Ectodermal cell (in vitro differentiated cells): ENCODE results near the gene IGIP. TPM values are rescaled to one million over a fixed set of nuclear protein-coding genes. Genes with fewer than 3 reads are reported as not detected.

Source experiments
- H3K27ac ChIP-seq: 2 replicates; pipeline ENCODE4 v1.7.0; 2013; ENCODE audit warnings: mild to moderate bottlenecking, low read depth, low read length; ENCODE audit not compliant: insufficient read depth, poor library complexity, severe bottlenecking
- H3K27me3 ChIP-seq: 2 replicates; pipeline ENCODE4 v1.7.0; 2013; ENCODE audit warnings: mild to moderate bottlenecking, low read length; ENCODE audit not compliant: insufficient read depth, control insufficient read depth, poor library complexity, severe bottlenecking
- H3K36me3 ChIP-seq: one replicate; pipeline ENCODE4 v1.7.0; 2013; ENCODE audit warnings: low read length; ENCODE audit not compliant: control insufficient read depth, insufficient read depth
- H3K4me1 ChIP-seq: one replicate; pipeline ENCODE4 v1.7.0; 2013; ENCODE audit warnings: low read length; ENCODE audit not compliant: control insufficient read depth, insufficient read depth
- H3K4me3 ChIP-seq: 2 replicates; pipeline ENCODE4 v1.7.0; 2013; ENCODE audit warnings: low read depth, low read length, control low read depth; ENCODE audit not compliant: insufficient read depth
- H3K9me3 ChIP-seq: 2 replicates; pipeline ENCODE4 v1.7.0; 2013; ENCODE audit warnings: mild to moderate bottlenecking, low read length, moderate library complexity; ENCODE audit not compliant: control insufficient read depth
- WGBS, 2 experiments: methylation state at CpG; one replicate each; pipeline ENCODE4 v1.1.7; 2013; ENCODE audit warnings: missing lambda C conversion rate in 2 of 2; 5-methylcytosine and 5-hydroxymethylcytosine counted together
- polyA plus RNA-seq, 4 experiments: library from polyadenylated mRNA; stranded (reverse); fragments of 50-300 nt; gene quantifications; one replicate each; pipeline ENCODE4 v1.2.3, GENCODE V29; 2013

The IGIP gene
- polyA plus RNA-seq (2013, experiment 1 of 4): 0.59 TPM
- 1.00 TPM for polyA plus RNA-seq (2013, experiment 2 of 4)
- 0.43 TPM for polyA plus RNA-seq (2013, experiment 3 of 4)
- 0.69 TPM for polyA plus RNA-seq (2013, experiment 4 of 4)

- Histone ChIP-seq H3K9me3 (no peaks in the 10 kb centered on the region), H3K27me3 (peaks cover 3% of the 10 kb centered on the region), H3K4me1 (no peaks in the 10 kb centered on the region), H3K36me3 (no peaks in the 10 kb centered on the region), H3K27ac (no peak within 1 kb of the TSS), H3K4me3 (no peak within 1 kb of the TSS)
- 96 to 100% methylated on average over 1 to 2 of the region's 4 CpGs for WGBS, 2 experiments
Measured at GRCh38 chr5:140125637-140126036, at the start of gene IGIP. Gene IGIP (plus strand): TSS chr5:140125937. CDS start chr5:140128477, 2,540 bp downstream.

- Histone ChIP-seq H3K9me3 (no peaks in the 10 kb centered on the region), H3K4me3 (no peak overlapping the region), H3K36me3 (no peaks in the 10 kb centered on the region), H3K27ac (no peak overlapping the region), H3K27me3 (peaks cover 11% of the 10 kb centered on the region), H3K4me1 (no peaks in the 10 kb centered on the region)
- WGBS, 2 experiments: 93 to 100% methylated on average over 1 of the region's 1 CpG
Measured at GRCh38 chr5:140076142-140076541, 49.6 kb upstream of the IGIP start.

- Histone ChIP-seq H3K27ac (no peak overlapping the region), H3K36me3 (no peaks in the 10 kb centered on the region), H3K27me3 (peaks cover 11% of the 10 kb centered on the region), H3K9me3 (no peaks in the 10 kb centered on the region), H3K4me3 (no peak overlapping the region), H3K4me1 (no peaks in the 10 kb centered on the region)
- WGBS, 2 experiments: 71 to 84% methylated on average over 1 to 2 of the region's 2 CpGs
Measured at GRCh38 chr5:140076788-140077187, 48.9 kb upstream of the IGIP start.

- 87 to 94% methylated on average over 1 of the region's 1 CpG for WGBS, 2 experiments
- H3K27me3 ChIP-seq: peaks cover 21% of the 10 kb centered on the region
- H3K9me3 ChIP-seq: no peaks in the 10 kb centered on the region
- H3K4me1 ChIP-seq: no peaks in the 10 kb centered on the region
- H3K36me3 ChIP-seq: no peaks in the 10 kb centered on the region
- H3K27ac ChIP-seq: no peak overlapping the region
- H3K4me3 ChIP-seq: no peak overlapping the region
Measured at GRCh38 chr5:140083120-140083519, 42.6 kb upstream of the IGIP start.

- Histone ChIP-seq H3K36me3 (no peaks in the 10 kb centered on the region), H3K4me3 (no peak overlapping the region), H3K9me3 (no peaks in the 10 kb centered on the region), H3K4me1 (no peaks in the 10 kb centered on the region), H3K27me3 (peaks cover 21% of the 10 kb centered on the region), H3K27ac (no peak overlapping the region)
- 83 to 100% methylated on average over 1 of the region's 1 CpG for WGBS, 2 experiments
Measured at GRCh38 chr5:140083650-140084049, 42.1 kb upstream of the IGIP start.

GRCh38 chr5:140084541-140084940 is 41.2 kb upstream of the IGIP start:
- Histone ChIP-seq H3K4me1 (no peaks in the 10 kb centered on the region), H3K27ac (no peak overlapping the region), H3K36me3 (no peaks in the 10 kb centered on the region), H3K4me3 (no peak overlapping the region), H3K9me3 (no peaks in the 10 kb centered on the region), H3K27me3 (peaks cover 21% of the 10 kb centered on the region)
- WGBS, 2 experiments: 59 to 63% methylated on average over 4 of the region's 4 CpGs

- Histone ChIP-seq H3K27ac (no peak overlapping the region), H3K27me3 (peaks cover 10% of the 10 kb centered on the region)
- WGBS, 2 experiments: 100% methylated on average over 1 of the region's 1 CpG; no CpG with 5 or more reads in 1 of the 2 experiments
Measured at GRCh38 chr5:140090251-140090650, 35.5 kb upstream of the IGIP start.

GRCh38 chr5:140093179-140093578 is 32.6 kb upstream of the IGIP start:
- Histone ChIP-seq H3K4me1 (no peaks in the 10 kb centered on the region), H3K9me3 (no peaks in the 10 kb centered on the region), H3K27me3 (peaks cover 10% of the 10 kb centered on the region), H3K4me3 (no peak overlapping the region), H3K27ac (no peak overlapping the region), H3K36me3 (no peaks in the 10 kb centered on the region)
- 67% methylated on average over 1 of the region's 1 CpG; no CpG with 5 or more reads in 1 of the 2 experiments for WGBS, 2 experiments

More at GRCh38 chr5:140090251-140090650, 35.5 kb upstream of the IGIP start:
- Histone ChIP-seq H3K4me1 (no peaks in the 10 kb centered on the region), H3K36me3 (no peaks in the 10 kb centered on the region), H3K9me3 (no peaks in the 10 kb centered on the region), H3K4me3 (no peak overlapping the region)

- Histone ChIP-seq H3K9me3 (no peaks in the 10 kb centered on the region), H3K4me3 (no peak overlapping the region), H3K27me3 (peaks cover 10% of the 10 kb centered on the region), H3K27ac (no peak overlapping the region), H3K4me1 (no peaks in the 10 kb centered on the region), H3K36me3 (no peaks in the 10 kb centered on the region)
- 83 to 91% methylated on average over 1 of the region's 1 CpG for WGBS, 2 experiments
Measured at GRCh38 chr5:140093866-140094265, 31.9 kb upstream of the IGIP start.

GRCh38 chr5:140094889-140095288 is 30.8 kb upstream of the IGIP start:
- Histone ChIP-seq H3K27me3 (peaks cover 11% of the 10 kb centered on the region), H3K4me1 (no peaks in the 10 kb centered on the region), H3K4me3 (no peak overlapping the region), H3K36me3 (no peaks in the 10 kb centered on the region), H3K9me3 (no peaks in the 10 kb centered on the region), H3K27ac (no peak overlapping the region)

- H3K9me3 ChIP-seq: no peaks in the 10 kb centered on the region
- H3K36me3 ChIP-seq: no peaks in the 10 kb centered on the region
- 60% methylated on average over 1 of the region's 1 CpG; no CpG with 5 or more reads in 1 of the 2 experiments for WGBS, 2 experiments
- H3K27ac ChIP-seq: no peak overlapping the region
- H3K4me3 ChIP-seq: no peak overlapping the region
- H3K27me3 ChIP-seq: peaks cover 59% of the 10 kb centered on the region
- H3K4me1 ChIP-seq: no peaks in the 10 kb centered on the region
Measured at GRCh38 chr5:140101179-140101578, 24.6 kb upstream of the IGIP start.
